B cell (primary cell): Measurements from ENCODE around the gene CTDSP2. TPM values are rescaled to one million over a fixed set of nuclear protein-coding genes. Genes with fewer than 3 reads are reported as not detected.

Source experiments
- ATAC-seq: fragments of 200-7000 bp; cut with Tn5 transposase; one replicate; pipeline ENCODE4 v1.10.0; 2021; ENCODE audit warnings: low read depth, mild to moderate bottlenecking, moderate number of reproducible peaks, moderate library complexity
- CTCF ChIA-PET: fragments of 350-600 bp; sonication (Branson Sonifier 250); formaldehyde crosslinking; loops from one replicate; lab custom pipeline; 2021; ENCODE audit warnings: antibody characterized with exemption, inconsistent platforms; lab: Charles Lee
- POLR2A ChIA-PET: fragments of 350-600 bp; sonication (Branson Sonifier 250); formaldehyde crosslinking; loops from one replicate; lab custom pipeline; 2021; ENCODE audit warnings: antibody characterized with exemption; lab: Charles Lee
- DNase-seq: peaks from one replicate; pipeline ENCODE4 v3.0.0; 2013
- H2AFZ ChIP-seq: 2 replicates; pipeline ENCODE4 v1.6.1; 2012; ENCODE audit warnings: mild to moderate bottlenecking, low read depth, low read length; ENCODE audit not compliant: insufficient read depth, poor library complexity, severe bottlenecking
- H3K27ac ChIP-seq, 2 donors: 1 replicate in 1 of 2; 2 replicates in 1 of 2; pipeline ENCODE4 v1.5.1; 2012 to 2013; ENCODE audit warnings: low read length in 2 of 2, mild to moderate bottlenecking in 2 of 2, moderate library complexity in 1 of 2
- H3K27me3 ChIP-seq, 4 experiments: fragments of 200-600 bp in 1 of 4; sonication (generic) in 1 of 4; replicated peaks in 1 of 4; 1 replicate in 2 of 4; 2 replicates in 2 of 4; pipeline versions ENCODE4 v1.6.1 to v1.7.0; 2013 to 2016; ENCODE audit warnings: low read length in 3 of 4, mild to moderate bottlenecking in 2 of 4, mixed read lengths in 1 of 4, moderate library complexity in 1 of 4; ENCODE audit not compliant: insufficient read depth in 4 of 4, control insufficient read depth in 3 of 4; ENCODE audit errors: control extremely low read depth in 1 of 4
- H3K36me3 ChIP-seq, 2 experiments: replicated peaks in 1 of 2; 1 replicate in 1 of 2; 2 replicates in 1 of 2; pipeline versions ENCODE4 v1.6.1 to v1.7.1; 2013; ENCODE audit warnings: low read length in 1 of 2; ENCODE audit not compliant: insufficient read depth in 2 of 2, control insufficient read depth in 1 of 2; ENCODE audit errors: control extremely low read depth in 1 of 2, extremely low read depth in 1 of 2
- H3K4me1 ChIP-seq, 2 donors: fragments of 200-600 bp in 1 of 2; sonication (generic) in 1 of 2; 1 replicate in 1 of 2; 2 replicates in 1 of 2; pipeline versions ENCODE4 v1.5.1 to v1.6.1; 2013 to 2017; ENCODE audit warnings: low read length in 2 of 2; ENCODE audit not compliant: control insufficient read depth in 2 of 2, insufficient read depth in 2 of 2
- H3K4me2 ChIP-seq: replicated peaks from 2 replicates; pipeline ENCODE3; 2012; ENCODE audit warnings: mild to moderate bottlenecking, low read depth, low read length; ENCODE audit not compliant: poor library complexity, severe bottlenecking
- H3K4me3 ChIP-seq, 5 experiments: fragments of 200-600 bp in 1 of 5; sonication (generic) in 1 of 5; 1 replicate in 3 of 5; 2 replicates in 2 of 5; pipeline versions ENCODE4 v1.5.1 to v1.7.0; 2011 to 2016; ENCODE audit warnings: low read length in 4 of 5, mild to moderate bottlenecking in 4 of 5, low read depth in 2 of 5, control low read depth in 1 of 5, moderate library complexity in 1 of 5; ENCODE audit not compliant: insufficient read depth in 1 of 5; ENCODE audit errors: control extremely low read depth in 1 of 5, extremely low read depth in 1 of 5
- H3K79me2 ChIP-seq: fragments of 200-600 bp; sonication (generic); one replicate; pipeline ENCODE4 v1.6.0; 2016; ENCODE audit warnings: low read length; ENCODE audit not compliant: control insufficient read depth, insufficient read depth
- H3K9ac ChIP-seq: fragments of 200-600 bp; sonication (generic); 2 replicates; pipeline ENCODE4 v1.6.1; 2017; ENCODE audit warnings: mild to moderate bottlenecking, low read length, moderate library complexity
- H3K9me3 ChIP-seq, 3 donors: one replicate each; pipeline versions ENCODE4 v1.6.1 to v1.7.1; 2013; ENCODE audit warnings: low read length in 2 of 3; ENCODE audit not compliant: control insufficient read depth in 2 of 3, insufficient read depth in 1 of 3; ENCODE audit errors: control extremely low read depth in 1 of 3
- H4K20me1 ChIP-seq: 2 replicates; pipeline ENCODE4 v1.6.0; 2012; ENCODE audit warnings: mild to moderate bottlenecking, low read length; ENCODE audit not compliant: insufficient read depth, control insufficient read depth, poor library complexity, severe bottlenecking
- H3K27ac Mint-ChIP-seq: one replicate; pipeline ENCODE4 v1.8.0; 2021; ENCODE audit warnings: mixed read lengths
- H3K27me3 Mint-ChIP-seq: one replicate; pipeline ENCODE4 v1.8.0; 2021; ENCODE audit warnings: mixed read lengths
- H3K4me1 Mint-ChIP-seq: one replicate; pipeline ENCODE4 v1.8.0; 2021; ENCODE audit warnings: mixed read lengths
- H3K4me3 Mint-ChIP-seq: one replicate; pipeline ENCODE4 v1.8.0; 2021; ENCODE audit warnings: mixed read lengths
- H3K9me3 Mint-ChIP-seq: one replicate; pipeline ENCODE4 v1.8.0; 2022; ENCODE audit warnings: mixed read lengths; ENCODE audit not compliant: insufficient read depth
- EZH2 ChIP-seq: IDR thresholded peaks from 2 replicates; pipeline ENCODE4 v1.6.1; 2012; ENCODE audit warnings: borderline replicate concordance, low read depth, mild to moderate bottlenecking, moderate library complexity, low read length; ENCODE audit not compliant: insufficient read depth, poor library complexity, severe bottlenecking
- WGBS: methylation state at CpG from one replicate; pipeline ENCODE4 v1.1.5; 2013; ENCODE audit warnings: missing lambda C conversion rate; ENCODE audit not compliant: insufficient coverage; 5-methylcytosine and 5-hydroxymethylcytosine counted together
- intact Hi-C: fragments of 100-400 bp; cut with micrococcal nuclease; formaldehyde crosslinking; loops from one replicate; pipeline ENCODE4 v1.10.0; 2022
- polyA plus RNA-seq: library from polyadenylated mRNA; depleted of rRNA; stranded (reverse); fragments of >200 nt; gene quantifications from 2 replicates; pipeline ENCODE4 v1.2.3, GENCODE V29; 2012
- total RNA-seq, 2 donors: library from RNA; stranded (reverse); fragments of 120-200 nt in 1 of 2; gene quantifications; 1 replicate in 1 of 2; 2 replicates in 1 of 2; pipeline versions ENCODE4 v1.2.3 to v1.2.4, GENCODE V29; 2013 to 2022
- TF ChIP-seq, protein P1 (sequence below): fragments of 200-600 bp; IDR thresholded peaks from one replicate; pipeline ENCODE4 v1.8.0; 2022; ENCODE audit warnings: antibody characterized with exemption, mild to moderate bottlenecking

CTDSP2 gene
- total and polyA plus RNA-seq, 2 donors (not counting 1 experiment from before 2014, with no cell fraction given) = 99.1 to 209 TPM

DNA sequence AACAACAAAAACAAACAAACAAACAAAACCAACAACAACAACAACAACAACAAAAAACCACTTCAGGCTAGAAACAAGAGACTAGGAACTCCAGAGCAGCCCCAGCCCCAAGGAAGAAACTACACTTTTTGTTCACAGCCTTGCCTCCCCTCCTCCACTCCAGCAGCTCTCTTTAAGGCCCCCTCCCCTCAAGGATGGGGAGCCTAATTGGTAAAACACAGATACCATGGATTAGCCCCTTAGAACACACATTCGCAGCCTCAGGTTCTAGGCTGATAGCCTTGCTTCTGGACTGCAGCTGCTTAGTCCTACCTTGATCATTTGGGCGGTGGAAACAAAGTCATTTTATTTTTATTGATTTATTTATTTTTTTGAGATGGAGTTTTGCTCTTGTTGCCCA, 16.1 kb downstream of the CTDSP2 start:
- Mint-ChIP-seq H3K27ac (no peak overlapping the region), H3K4me1 (peaks cover 44% of the 10 kb centered on the region), H3K27me3 (no peaks in the 10 kb centered on the region), H3K4me3 (no peak overlapping the region), H3K9me3 (no peaks in the 10 kb centered on the region)
- H3K27ac ChIP-seq = no peak overlapping the region
- CTCF ChIA-PET = interaction anchor here (0.8 to 2.5 kb wide), 8 partner anchors 14 to 76 kb away, joined by 3 to 30 read pairs (median 4); no protein-coding TSS in a partner anchor
- TF ChIP-seq, protein P1, sequence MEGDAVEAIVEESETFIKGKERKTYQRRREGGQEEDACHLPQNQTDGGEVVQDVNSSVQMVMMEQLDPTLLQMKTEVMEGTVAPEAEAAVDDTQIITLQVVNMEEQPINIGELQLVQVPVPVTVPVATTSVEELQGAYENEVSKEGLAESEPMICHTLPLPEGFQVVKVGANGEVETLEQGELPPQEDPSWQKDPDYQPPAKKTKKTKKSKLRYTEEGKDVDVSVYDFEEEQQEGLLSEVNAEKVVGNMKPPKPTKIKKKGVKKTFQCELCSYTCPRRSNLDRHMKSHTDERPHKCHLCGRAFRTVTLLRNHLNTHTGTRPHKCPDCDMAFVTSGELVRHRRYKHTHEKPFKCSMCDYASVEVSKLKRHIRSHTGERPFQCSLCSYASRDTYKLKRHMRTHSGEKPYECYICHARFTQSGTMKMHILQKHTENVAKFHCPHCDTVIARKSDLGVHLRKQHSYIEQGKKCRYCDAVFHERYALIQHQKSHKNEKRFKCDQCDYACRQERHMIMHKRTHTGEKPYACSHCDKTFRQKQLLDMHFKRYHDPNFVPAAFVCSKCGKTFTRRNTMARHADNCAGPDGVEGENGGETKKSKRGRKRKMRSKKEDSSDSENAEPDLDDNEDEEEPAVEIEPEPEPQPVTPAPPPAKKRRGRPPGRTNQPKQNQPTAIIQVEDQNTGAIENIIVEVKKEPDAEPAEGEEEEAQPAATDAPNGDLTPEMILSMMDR = no peak
- no peak for TF ChIP-seq EZH2
- H3K4me2 ChIP-seq = no peak overlapping the region
- no peak overlapping the region for H2AFZ ChIP-seq
- H3K79me2 ChIP-seq = peaks cover 94% of the 10 kb centered on the region
- ATAC-seq (no peak), DNase-seq (no peak)
- H3K27me3 ChIP-seq = no peaks in the 10 kb centered on the region
- H3K4me1 ChIP-seq = peaks cover 41 to 47% of the 10 kb centered on the region in 2 donors
- no peak overlapping the region for H3K9ac ChIP-seq
- H4K20me1 ChIP-seq = peaks cover 99% of the 10 kb centered on the region
- POLR2A ChIA-PET = no interaction called here
- peaks cover 4 to 47% of the 10 kb centered on the region in 2 experiments for H3K36me3 ChIP-seq
- intact Hi-C loops = loop anchor here (2.0 to 5.0 kb wide), 2 partner anchors 16 to 73 kb away; partner anchors contain the start of genes CTDSP2 and MARCHF9
- 100% methylated on average over 1 of the region's 2 CpGs for WGBS
- H3K4me3 ChIP-seq = no peak overlapping the region
- H3K9me3 ChIP-seq = no peaks in the 10 kb centered on the region

DNA sequence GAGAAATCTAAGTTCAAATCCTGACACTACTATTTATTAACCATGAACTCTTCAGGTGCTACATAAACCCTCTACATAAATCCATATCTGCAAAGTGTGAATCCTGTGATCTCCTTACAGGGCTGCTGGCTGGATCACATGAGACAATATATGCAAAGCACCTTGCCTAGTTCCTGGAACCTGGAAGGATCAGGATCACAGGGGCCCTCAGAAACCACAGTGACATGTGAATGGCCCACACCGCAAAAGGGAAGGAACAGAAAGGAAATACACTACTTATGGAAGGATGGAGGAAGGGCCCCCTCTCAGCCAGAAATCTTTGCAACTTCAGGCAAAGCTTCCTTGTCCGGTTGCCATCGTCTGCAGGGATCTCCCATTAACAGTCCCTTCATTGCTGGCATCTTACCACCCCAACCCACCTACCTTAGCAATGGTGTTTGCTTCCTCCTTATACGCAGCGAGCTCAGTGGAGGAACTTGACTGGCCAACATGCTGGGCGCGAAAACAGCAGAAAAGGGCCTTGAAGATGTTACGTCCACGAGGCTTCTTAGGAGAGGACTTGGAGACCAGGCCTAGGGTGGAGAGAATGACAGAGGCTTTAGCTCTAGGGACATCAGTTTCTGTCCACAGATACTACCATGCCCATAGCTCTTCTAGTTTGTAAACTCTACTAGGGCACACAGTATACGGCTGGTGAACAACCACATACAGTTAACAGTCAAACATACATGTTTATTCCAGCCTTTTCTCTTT, 17.3 kb downstream of the CTDSP2 start:
- no peak overlapping the region for H3K27ac Mint-ChIP-seq
- peaks cover 82% of the 10 kb centered on the region for H3K79me2 ChIP-seq

More for the DNA sequence above, 17.3 kb downstream of the CTDSP2 start:
- peaks cover 99% of the 10 kb centered on the region for H4K20me1 ChIP-seq
- no peak overlapping the region for H2AFZ ChIP-seq
- H3K4me2 ChIP-seq = no peak overlapping the region
- no peak overlapping the region for H3K27ac ChIP-seq
- Mint-ChIP-seq H3K27me3 (no peaks in the 10 kb centered on the region), H3K9me3 (no peaks in the 10 kb centered on the region), H3K4me3 (no peak overlapping the region), H3K4me1 (peaks cover 35% of the 10 kb centered on the region)
- TF ChIP-seq, protein P1 = no peak
- TF ChIP-seq EZH2 = no peak
- no peak overlapping the region for H3K9ac ChIP-seq
- no peak overlapping the region for H3K4me3 ChIP-seq
- no peaks in the 10 kb centered on the region for H3K27me3 ChIP-seq
- ATAC-seq (no peak), DNase-seq (no peak)
- CTCF ChIA-PET = interaction anchor here (1.1 to 2.5 kb wide), 8 partner anchors 9 to 77 kb away, joined by 3 to 30 read pairs (median 5); no protein-coding TSS in a partner anchor
- peaks cover 4 to 59% of the 10 kb centered on the region in 2 experiments for H3K36me3 ChIP-seq
- 61% methylated on average over 3 of the region's 10 CpGs for WGBS
- H3K4me1 ChIP-seq = peaks cover 30 to 35% of the 10 kb centered on the region in 2 donors
- intact Hi-C loops = no loop called here
- no peaks in the 10 kb centered on the region for H3K9me3 ChIP-seq
- POLR2A ChIA-PET = interaction anchor here (0.6 kb wide), 1 partner anchor 121 kb away, joined by 3 read pairs; no protein-coding TSS in a partner anchor
